HEK293 (cell line): ENCODE data around the gene ZBTB48.

ENCODE experiments used
- CTCF ChIA-PET: fragments of 350-600 bp; formaldehyde crosslinking; extraction: SDS; loops from one replicate; lab custom pipeline; 2021; ENCODE audit warnings: antibody characterized with exemption; lab: Yijun Ruan, JAX
- POLR2A ChIA-PET: fragments of 300-600 bp; formaldehyde crosslinking; extraction: SDS; loops from one replicate; lab custom pipeline; 2020; ENCODE audit warnings: antibody characterized with exemption, inconsistent platforms; lab: Yijun Ruan, JAX
- H3K27ac ChIP-seq: fragments of 200-500 bp; sonication (Bioruptor generic); 2 replicates; pipeline ENCODE4 v1.5.1; 2014; ENCODE audit warnings: low read depth, low read length, control low read depth, inconsistent platforms; ENCODE audit errors: extremely low read depth
- H3K36me3 ChIP-seq, 2 experiments: fragments of 200-500 bp in 1 of 2; sonication (Bioruptor generic) in 1 of 2; 1 replicate in 1 of 2; 2 replicates in 1 of 2; pipeline ENCODE4 v1.5.1; 2014 to 2017; ENCODE audit warnings: inconsistent platforms in 2 of 2, low read length in 2 of 2; ENCODE audit not compliant: control insufficient read depth in 2 of 2, insufficient read depth in 1 of 2
- H3K4me1 ChIP-seq: fragments of 200-500 bp; sonication (Bioruptor generic); 2 replicates; pipeline ENCODE4 v1.5.1; 2014; ENCODE audit warnings: mild to moderate bottlenecking, low read length, inconsistent platforms; ENCODE audit not compliant: control insufficient read depth, insufficient read depth
- H3K4me3 ChIP-seq: 2 replicates; pipeline ENCODE4 v1.5.1; 2011; ENCODE audit warnings: low read depth, mild to moderate bottlenecking, control low read depth, low read length, moderate library complexity
- H3K9me3 ChIP-seq: fragments of 200-500 bp; sonication (Bioruptor generic); 2 replicates; pipeline ENCODE4 v1.5.1; 2014; ENCODE audit warnings: low read depth, low read length, inconsistent platforms; ENCODE audit not compliant: control insufficient read depth, insufficient read depth
- GFI1B ChIP-seq: fragments of 450-650 bp; formaldehyde crosslinking; IDR thresholded peaks from 2 replicates; pipeline ENCODE4 v1.5.1; 2016; ENCODE audit warnings: missing biosample characterization, missing genetic modification characterization
- GLI2 ChIP-seq: fragments of 450-650 bp; formaldehyde crosslinking; IDR thresholded peaks from 2 replicates; pipeline ENCODE4; 2017; ENCODE audit warnings: missing biosample characterization, missing genetic modification characterization, low read depth, borderline replicate concordance
- GLI4 ChIP-seq: fragments of 450-650 bp; formaldehyde crosslinking; IDR thresholded peaks from 2 replicates; pipeline ENCODE4 v1.5.1; 2016; ENCODE audit warnings: missing biosample characterization, missing genetic modification characterization
- PRDM4 ChIP-seq: fragments of 450-650 bp; formaldehyde crosslinking; IDR thresholded peaks from 2 replicates; pipeline ENCODE4 v1.5.1; 2017; ENCODE audit warnings: missing biosample characterization, missing genetic modification characterization
- RBAK ChIP-seq: fragments of 450-650 bp; formaldehyde crosslinking; IDR thresholded peaks from 2 replicates; pipeline ENCODE4 v1.5.1; 2016; ENCODE audit warnings: missing biosample characterization, missing genetic modification characterization
- REST ChIP-seq: fragments of 450-650 bp; formaldehyde crosslinking; IDR thresholded peaks from 2 replicates; pipeline ENCODE4 v1.5.1; 2016; ENCODE audit warnings: missing biosample characterization, missing genetic modification characterization
- ZBTB17 ChIP-seq: fragments of 450-650 bp; formaldehyde crosslinking; IDR thresholded peaks from 2 replicates; pipeline ENCODE4 v1.5.1; 2016; ENCODE audit warnings: missing biosample characterization, missing genetic modification characterization
- ZBTB20 ChIP-seq: fragments of 450-650 bp; formaldehyde crosslinking; IDR thresholded peaks from 2 replicates; pipeline ENCODE4 v1.5.1; 2016; ENCODE audit warnings: missing biosample characterization, missing genetic modification characterization
- ZBTB7A ChIP-seq: fragments of 450-650 bp; formaldehyde crosslinking; IDR thresholded peaks from 2 replicates; pipeline ENCODE4 v1.5.1; 2016; ENCODE audit warnings: low read depth, missing biosample characterization, missing genetic modification characterization
- ZFP3 ChIP-seq: fragments of 450-650 bp; formaldehyde crosslinking; IDR thresholded peaks from 2 replicates; pipeline ENCODE4 v1.5.1; 2016; ENCODE audit warnings: low read depth, missing biosample characterization, missing genetic modification characterization
- ZFP69B ChIP-seq: fragments of 450-650 bp; formaldehyde crosslinking; IDR thresholded peaks from 2 replicates; pipeline ENCODE4 v1.5.1; 2016; ENCODE audit warnings: missing biosample characterization, missing genetic modification characterization
- ZNF10 ChIP-seq: fragments of 450-650 bp; formaldehyde crosslinking; IDR thresholded peaks from 2 replicates; pipeline ENCODE4 v1.5.1; 2017; ENCODE audit warnings: missing biosample characterization, missing genetic modification characterization
- ZNF157 ChIP-seq: fragments of 450-650 bp; formaldehyde crosslinking; IDR thresholded peaks from 2 replicates; pipeline ENCODE4 v1.5.1; 2016; ENCODE audit warnings: missing biosample characterization, missing genetic modification characterization
- ZNF169 ChIP-seq: fragments of 450-650 bp; formaldehyde crosslinking; IDR thresholded peaks from 2 replicates; pipeline ENCODE4 v1.5.1; 2016; ENCODE audit warnings: missing biosample characterization, missing genetic modification characterization
- ZNF184 ChIP-seq: fragments of 450-650 bp; IDR thresholded peaks from 2 replicates; pipeline ENCODE4 v1.5.1; 2018; ENCODE audit warnings: missing biosample characterization, mild to moderate bottlenecking, missing genetic modification characterization
- ZNF19 ChIP-seq: fragments of 450-650 bp; formaldehyde crosslinking; IDR thresholded peaks from 2 replicates; pipeline ENCODE4; 2016; ENCODE audit warnings: missing biosample characterization, missing genetic modification characterization, low read depth
- ZNF302 ChIP-seq: fragments of 450-650 bp; formaldehyde crosslinking; IDR thresholded peaks from 2 replicates; pipeline ENCODE4 v1.5.1; 2016; ENCODE audit warnings: missing biosample characterization, missing genetic modification characterization, low read depth
- ZNF423 ChIP-seq: fragments of 450-650 bp; formaldehyde crosslinking; IDR thresholded peaks from 2 replicates; pipeline ENCODE4 v1.5.1; 2016; ENCODE audit warnings: missing biosample characterization, missing genetic modification characterization
- ZNF529 ChIP-seq: fragments of 450-650 bp; formaldehyde crosslinking; IDR thresholded peaks from 2 replicates; pipeline ENCODE4 v1.5.1; 2017; ENCODE audit warnings: missing genetic modification characterization, missing biosample characterization; ENCODE audit not compliant: insufficient replicate concordance
- ZNF530 ChIP-seq: fragments of 450-650 bp; formaldehyde crosslinking; IDR thresholded peaks from 2 replicates; pipeline ENCODE4 v1.5.1; 2016; ENCODE audit warnings: low read depth, missing biosample characterization, missing genetic modification characterization
- ZNF544 ChIP-seq: fragments of 450-650 bp; formaldehyde crosslinking; IDR thresholded peaks from 2 replicates; pipeline ENCODE4 v1.5.0; 2017; ENCODE audit warnings: missing biosample characterization, missing genetic modification characterization
- ZNF555 ChIP-seq: fragments of 450-650 bp; formaldehyde crosslinking; conservative IDR thresholded peaks from 2 replicates; pipeline ENCODE4 v1.5.1; 2017; ENCODE audit warnings: missing biosample characterization, mild to moderate bottlenecking, missing genetic modification characterization, inconsistent platforms
- ZNF639 ChIP-seq: fragments of 450-650 bp; formaldehyde crosslinking; IDR thresholded peaks from 2 replicates; pipeline ENCODE4 v1.5.1; 2016; ENCODE audit warnings: missing biosample characterization, missing genetic modification characterization
- ZNF701 ChIP-seq: fragments of 450-650 bp; formaldehyde crosslinking; IDR thresholded peaks from 2 replicates; pipeline ENCODE4 v1.5.1; 2016; ENCODE audit warnings: missing biosample characterization, missing genetic modification characterization
- ZNF707 ChIP-seq: fragments of 450-650 bp; formaldehyde crosslinking; IDR thresholded peaks from 2 replicates; pipeline ENCODE4 v1.5.1; 2016; ENCODE audit warnings: missing biosample characterization, missing genetic modification characterization
- ZSCAN23 ChIP-seq: fragments of 450-650 bp; formaldehyde crosslinking; IDR thresholded peaks from 2 replicates; pipeline ENCODE4 v1.5.1; 2016; ENCODE audit warnings: missing biosample characterization, missing genetic modification characterization

ZBTB48 gene

GRCh38 chr1:6574025-6574620 is 5.7 kb upstream of the ZBTB48 start:
- no peaks in the 10 kb centered on the region for H3K9me3 ChIP-seq
- ChIA-PET POLR2A (no interaction called here), CTCF (interaction anchor here (0.7 kb wide), 1 partner anchor 68 kb away, joined by 3 read pairs; no protein-coding TSS in a partner anchor)
- no peaks in the 10 kb centered on the region for H3K4me1 ChIP-seq
- H3K4me3 ChIP-seq = no peak overlapping the region
- H3K27ac ChIP-seq = no peak overlapping the region
- TF ChIP-seq GLI2 (tag by site-specific recombination) (no peak), ZNF184 (tag by site-specific recombination) (no peak), ZNF10 (no peak), ZBTB7A (tag by site-specific recombination) (no peak), GFI1B (tag by site-specific recombination) (no peak), ZBTB20 (no peak), GLI4 (tag by site-specific recombination) (no peak), ZFP69B (tag by site-specific recombination) (no peak), ZNF701 (tag by site-specific recombination) (no peak), PRDM4 (tag by site-specific recombination) (no peak), ZBTB17 (tag by site-specific recombination) (no peak), ZNF544 (no peak), ZNF169 (no peak), ZNF707 (tag by site-specific recombination) (no peak), ZNF530 (tag by site-specific recombination) (no peak)
- TF ChIP-seq, all 188 proteins: peak for 0
- H3K36me3 ChIP-seq = no peaks in the 10 kb centered on the region

GRCh38 chr1:6574818-6575217 is 5.0 kb upstream of the ZBTB48 start:
- H3K4me3 ChIP-seq = no peak overlapping the region
- ChIA-PET CTCF (interaction anchor here (0.5 kb wide), 1 partner anchor 85 kb away, joined by 3 read pairs; no protein-coding TSS in a partner anchor), POLR2A (no interaction called here)
- no peaks in the 10 kb centered on the region for H3K9me3 ChIP-seq
- H3K4me1 ChIP-seq = peaks cover 2% of the 10 kb centered on the region; the same call in 1 of the 2 replicates
- no peaks in the 10 kb centered on the region for H3K36me3 ChIP-seq
- TF ChIP-seq ZFP3 (tag by site-specific recombination) = no peak
- TF ChIP-seq RBAK (tag by site-specific recombination) = no peak
- no peak for TF ChIP-seq ZNF302
- no peak for TF ChIP-seq ZNF529 (tag by site-specific recombination)
- TF ChIP-seq ZNF19 (tag by site-specific recombination) = no peak
- H3K27ac ChIP-seq = no peak overlapping the region

- ChIA-PET CTCF (interaction anchor here (0.5 to 1.4 kb wide), 4 partner anchors 24 to 389 kb away, joined by 3 to 9 read pairs (median 4); partner anchors contain the start of gene NOL9), POLR2A (no interaction called here)
- Histone ChIP-seq H3K36me3 (peaks cover 0 to 20% of the 10 kb centered on the region in 2 experiments; a peak in 1 of 3 replicates), H3K4me1 (peaks cover 9% of the 10 kb centered on the region), H3K9me3 (no peaks in the 10 kb centered on the region), H3K27ac (no peak overlapping the region), H3K4me3 (no peak overlapping the region)
- TF ChIP-seq ZSCAN23 (no peak), ZNF157 (tag by site-specific recombination) (no peak), ZNF555 (tag by site-specific recombination) (no peak), ZBTB17 (tag by site-specific recombination) (no peak), REST (tag by site-specific recombination) (no peak), ZNF10 (no peak), ZNF639 (tag by site-specific recombination) (no peak), ZNF423 (tag by site-specific recombination) (no peak)
Observed at GRCh38 chr1:6577831-6578525, 1.8 kb upstream of the ZBTB48 start.
